Measurements from ENCODE around the gene ZBTB5. TPM values are rescaled to one million over a fixed set of nuclear protein-coding genes. Genes with fewer than 3 reads are reported as not detected.
A peak's percentile ranks its signal among the peaks of the same experiment; 100 is the strongest.

The ZBTB5 gene
- total and polyA plus RNA-seq, 5 experiments from 2014 or later, result 0.50 to 13.2 (median 0.83) TPM

GRCh38 chr9:37504605-37505004, 39.4 kb upstream of the ZBTB5 start:
- DNase-seq (no peak), ATAC-seq (no peak)
- POLR2A ChIA-PET, result no interaction called here
- Mint-ChIP-seq H3K36me3 (peaks cover 0 to 81% (median 14%) of the 10 kb centered on the region in 3 donors), H3K27ac (peak overlapping the region in 3 of 10 donors; percentile 21 to 89 (median 60)), H3K27me3 (no peaks in the 10 kb centered on the region), H3K9me3 (no peaks in the 10 kb centered on the region), H3K4me3 (peak overlapping the region in 1 of 10 donors; percentile 62), H3K4me1 (peaks cover 12 to 19% (median 14%) of the 10 kb centered on the region in 4 donors)

- H3K9me3 Mint-ChIP-seq, result no peaks in the 10 kb centered on the region
- POLR2A ChIA-PET, result no interaction called here
- peak in 1 of 2 donors; percentile 25 for ATAC-seq
- peaks cover 0 to 87% (median 16%) of the 10 kb centered on the region in 3 donors for H3K36me3 Mint-ChIP-seq
- H3K4me1 Mint-ChIP-seq, result peaks cover 12 to 19% (median 14%) of the 10 kb centered on the region in 4 donors
- DNase-seq, result peak in 1 of 10 donors; percentile 10
- peak overlapping the region in 2 of 10 donors; percentile 43 to 80 for H3K4me3 Mint-ChIP-seq
- H3K27me3 Mint-ChIP-seq, result no peaks in the 10 kb centered on the region
- H3K27ac Mint-ChIP-seq, result peak overlapping the region in 9 of 10 donors; percentile 0 to 89 (median 66)
These were observed 38.5 kb upstream of the ZBTB5 start for GRCh38 chr9:37503736-37504135.

GRCh38 chr9:37501957-37502596, 36.8 kb upstream of the ZBTB5 start:
- POLR2A ChIA-PET, result no interaction called here
- H3K27ac Mint-ChIP-seq, result peak overlapping the region in 8 of 10 donors; percentile 2 to 73 (median 42)
- peaks cover 0 to 90% (median 19%) of the 10 kb centered on the region in 3 donors for H3K36me3 Mint-ChIP-seq
- no peaks in the 10 kb centered on the region for H3K27me3 Mint-ChIP-seq
- peaks cover 9 to 18% (median 14%) of the 10 kb centered on the region in 4 donors for H3K4me1 Mint-ChIP-seq
- no peak for ATAC-seq
- H3K4me3 Mint-ChIP-seq, result no peak overlapping the region
- no peaks in the 10 kb centered on the region for H3K9me3 Mint-ChIP-seq
- no peak for DNase-seq

GRCh38 chr9:37499297-37499696, 34.0 kb upstream of the ZBTB5 start:
- Mint-ChIP-seq H3K4me3 (no peak overlapping the region), H3K9me3 (no peaks in the 10 kb centered on the region), H3K27me3 (no peaks in the 10 kb centered on the region), H3K4me1 (peaks cover 13 to 19% (median 15%) of the 10 kb centered on the region in 4 donors), H3K36me3 (peaks cover 0 to 93% (median 28%) of the 10 kb centered on the region in 3 donors), H3K27ac (peak overlapping the region in 1 of 10 donors; percentile 27)
- DNase-seq (no peak), ATAC-seq (no peak)
- POLR2A ChIA-PET, result no interaction called here

- H3K27me3 Mint-ChIP-seq, result no peaks in the 10 kb centered on the region
- DNase-seq, result no peak
- ATAC-seq, result no peak
- H3K27ac Mint-ChIP-seq, result peak overlapping the region in 1 of 10 donors; percentile 11
- H3K4me1 Mint-ChIP-seq, result peaks cover 6 to 11% (median 10%) of the 10 kb centered on the region in 4 donors
- no peaks in the 10 kb centered on the region for H3K9me3 Mint-ChIP-seq
- H3K4me3 Mint-ChIP-seq, result no peak overlapping the region
- POLR2A ChIA-PET, result no interaction called here
- peaks cover 0 to 93% (median 28%) of the 10 kb centered on the region in 3 donors for H3K36me3 Mint-ChIP-seq
These were observed 33.2 kb upstream of the ZBTB5 start for GRCh38 chr9:37498457-37498856.

GRCh38 chr9:37497320-37497719, 32.1 kb upstream of the ZBTB5 start:
- ATAC-seq (no peak), DNase-seq (no peak)
- H3K36me3 Mint-ChIP-seq, result peaks cover 0 to 93% (median 24%) of the 10 kb centered on the region in 3 donors
- H3K4me3 Mint-ChIP-seq, result no peak overlapping the region
- no peak overlapping the region for H3K27ac Mint-ChIP-seq
- POLR2A ChIA-PET, result no interaction called here
- no peaks in the 10 kb centered on the region for H3K27me3 Mint-ChIP-seq
- H3K4me1 Mint-ChIP-seq, result peaks cover 0 to 5% (median 4%) of the 10 kb centered on the region in 4 donors
- H3K9me3 Mint-ChIP-seq, result no peaks in the 10 kb centered on the region

- DNase-seq (no peak), ATAC-seq (no peak)
- Mint-ChIP-seq H3K27ac (peak overlapping the region in 4 of 10 donors; percentile 1 to 43 (median 30)), H3K36me3 (peaks cover 0 to 93% (median 19%) of the 10 kb centered on the region in 3 donors), H3K4me3 (no peak overlapping the region), H3K27me3 (no peaks in the 10 kb centered on the region), H3K9me3 (no peaks in the 10 kb centered on the region), H3K4me1 (peaks cover under 1 to 5% (median 5%) of the 10 kb centered on the region in 4 donors)
- POLR2A ChIA-PET, result no interaction called here
These were observed 30.8 kb upstream of the ZBTB5 start for GRCh38 chr9:37496020-37496419.

GRCh38 chr9:37495571-37495970, 30.3 kb upstream of the ZBTB5 start:
- Mint-ChIP-seq H3K4me1 (peaks cover 3 to 10% (median 8%) of the 10 kb centered on the region in 4 donors), H3K9me3 (no peaks in the 10 kb centered on the region), H3K4me3 (no peak overlapping the region), H3K36me3 (peaks cover 0 to 93% (median 19%) of the 10 kb centered on the region in 3 donors), H3K27ac (peak overlapping the region in 6 of 10 donors; percentile 1 to 43 (median 28)), H3K27me3 (no peaks in the 10 kb centered on the region)
- no peak for ATAC-seq
- DNase-seq, result no peak
- POLR2A ChIA-PET, result no interaction called here

GRCh38 chr9:37491939-37492338, 26.7 kb upstream of the ZBTB5 start:
- POLR2A ChIA-PET, result no interaction called here
- H3K9me3 Mint-ChIP-seq, result no peaks in the 10 kb centered on the region
- H3K27ac Mint-ChIP-seq, result peak overlapping the region in 1 of 10 donors; percentile 40
- H3K36me3 Mint-ChIP-seq, result peaks cover 0 to 85% (median 14%) of the 10 kb centered on the region in 3 donors
- H3K27me3 Mint-ChIP-seq, result no peaks in the 10 kb centered on the region
- DNase-seq (no peak), ATAC-seq (no peak)
- H3K4me1 Mint-ChIP-seq, result peaks cover 21 to 32% (median 26%) of the 10 kb centered on the region in 4 donors
- no peak overlapping the region for H3K4me3 Mint-ChIP-seq

GRCh38 chr9:37486616-37487548, 21.6 kb upstream of the ZBTB5 start:
- H3K4me3 Mint-ChIP-seq, result peak overlapping the region; percentile 91 to 100 (median 94)
- H3K4me1 Mint-ChIP-seq, result peaks cover 27 to 49% (median 44%) of the 10 kb centered on the region in 4 donors
- DNase-seq, result no peak
- peak overlapping the region; percentile 89 to 98 (median 94) for H3K27ac Mint-ChIP-seq
- peaks cover 0 to 38% (median 0%) of the 10 kb centered on the region in 3 donors for H3K36me3 Mint-ChIP-seq
- POLR2A ChIA-PET, result interaction anchor here (0.6 to 4.3 kb wide), 5 partner anchors 21 to 105 kb away, joined by 3 to 56 read pairs (median 5); partner anchors contain the start of genes GRHPR and ZBTB5
- no peaks in the 10 kb centered on the region for H3K9me3 Mint-ChIP-seq
- no peak for ATAC-seq
- peaks cover 0 to 3% (median under 1%) of the 10 kb centered on the region in 5 donors for H3K27me3 Mint-ChIP-seq

- Mint-ChIP-seq H3K9me3 (no peaks in the 10 kb centered on the region), H3K4me1 (peaks cover 27 to 49% (median 44%) of the 10 kb centered on the region in 4 donors), H3K27ac (peak overlapping the region; percentile 89 to 98 (median 94)), H3K27me3 (peaks cover 6 to 10% (median 7%) of the 10 kb centered on the region in 5 donors), H3K36me3 (peaks cover 0 to 32% (median 0%) of the 10 kb centered on the region in 3 donors), H3K4me3 (peak overlapping the region; percentile 91 to 100 (median 94))
- DNase-seq, result no peak
- POLR2A ChIA-PET, result interaction anchor here (0.8 to 4.3 kb wide), 4 partner anchors 21 to 106 kb away, joined by 3 to 56 read pairs (median 10); partner anchors contain the start of genes GRHPR and ZBTB5
- ATAC-seq, result no peak
These were observed 21.0 kb upstream of the ZBTB5 start for GRCh38 chr9:37486256-37486615.
